ENCODE data around the gene M1AP.
A peak's percentile ranks its signal among the peaks of the same experiment; 100 is the strongest.

Gene M1AP

GRCh38 chr2:74516650-74517049 lies 131.5 kb downstream of the M1AP start:
- Histone ChIP-seq H3K36me3 (ENCODE audit: control insufficient read depth in 2 of 2, insufficient read depth in 2 of 2, low read length in 2 of 2) (peaks cover 0 to 2% of the 10 kb centered on the region in 2 donors), H3K27me3 (ENCODE audit: control insufficient read depth in 2 of 2, insufficient read depth in 2 of 2, low read length in 2 of 2) (peaks cover 42 to 46% of the 10 kb centered on the region in 2 donors), H3K4me1 (ENCODE audit: control insufficient read depth in 2 of 2, insufficient read depth in 2 of 2, low read length in 2 of 2) (peaks cover 6 to 8% of the 10 kb centered on the region in 2 donors), H3K27ac (ENCODE audit: low read depth in 2 of 2, low read length in 2 of 2) (no peak overlapping the region), H3K4me3 (ENCODE audit: low read length in 2 of 2) (no peak overlapping the region), H3K9me3 (ENCODE audit: control insufficient read depth in 2 of 2, low read length in 2 of 2) (no peaks in the 10 kb centered on the region), H3K9ac (ENCODE audit: low read depth in 1 of 2, low read length in 2 of 2) (no peak overlapping the region)

GRCh38 chr2:74515981-74516633 lies 132.0 kb downstream of the M1AP start:
- no peak overlapping the region for H3K9ac ChIP-seq (ENCODE audit: low read depth in 1 of 2, low read length in 2 of 2)
- peaks cover 47 to 51% of the 10 kb centered on the region in 2 donors for H3K27me3 ChIP-seq (ENCODE audit: control insufficient read depth in 2 of 2, insufficient read depth in 2 of 2, low read length in 2 of 2)
- no peak overlapping the region for H3K27ac ChIP-seq (ENCODE audit: low read depth in 2 of 2, low read length in 2 of 2)
- H3K9me3 ChIP-seq (ENCODE audit: control insufficient read depth in 2 of 2, low read length in 2 of 2): no peaks in the 10 kb centered on the region
- H3K4me3 ChIP-seq (ENCODE audit: low read length in 2 of 2): peak overlapping the region; percentile 7 to 44
- peaks cover 0 to 2% of the 10 kb centered on the region in 2 donors for H3K36me3 ChIP-seq (ENCODE audit: control insufficient read depth in 2 of 2, insufficient read depth in 2 of 2, low read length in 2 of 2)
- peaks cover 6 to 8% of the 10 kb centered on the region in 2 donors for H3K4me1 ChIP-seq (ENCODE audit: control insufficient read depth in 2 of 2, insufficient read depth in 2 of 2, low read length in 2 of 2)

GRCh38 chr2:74515271-74515980 lies 132.7 kb downstream of the M1AP start:
- H3K36me3 ChIP-seq (ENCODE audit: control insufficient read depth in 2 of 2, insufficient read depth in 2 of 2, low read length in 2 of 2): peaks cover 0 to 2% of the 10 kb centered on the region in 2 donors
- H3K27ac ChIP-seq (ENCODE audit: low read depth in 2 of 2, low read length in 2 of 2): no peak overlapping the region
- no peak overlapping the region for H3K9ac ChIP-seq (ENCODE audit: low read depth in 1 of 2, low read length in 2 of 2)
- peak overlapping the region in 1 of 2 donors; percentile 7 for H3K4me3 ChIP-seq (ENCODE audit: low read length in 2 of 2)
- peaks cover 52 to 57% of the 10 kb centered on the region in 2 donors for H3K27me3 ChIP-seq (ENCODE audit: control insufficient read depth in 2 of 2, insufficient read depth in 2 of 2, low read length in 2 of 2)
- peaks cover 6 to 8% of the 10 kb centered on the region in 2 donors for H3K4me1 ChIP-seq (ENCODE audit: control insufficient read depth in 2 of 2, insufficient read depth in 2 of 2, low read length in 2 of 2)
- H3K9me3 ChIP-seq (ENCODE audit: control insufficient read depth in 2 of 2, low read length in 2 of 2): no peaks in the 10 kb centered on the region

- H3K4me1 ChIP-seq (ENCODE audit: control insufficient read depth in 2 of 2, insufficient read depth in 2 of 2, low read length in 2 of 2): peaks cover 6 to 8% of the 10 kb centered on the region in 2 donors
- H3K36me3 ChIP-seq (ENCODE audit: control insufficient read depth in 2 of 2, insufficient read depth in 2 of 2, low read length in 2 of 2): peaks cover 0 to 2% of the 10 kb centered on the region in 2 donors
- H3K27ac ChIP-seq (ENCODE audit: low read depth in 2 of 2, low read length in 2 of 2): no peak within 1 kb of the TSS
- H3K4me3 ChIP-seq (ENCODE audit: low read length in 2 of 2): no peak within 1 kb of the TSS
- H3K27me3 ChIP-seq (ENCODE audit: control insufficient read depth in 2 of 2, insufficient read depth in 2 of 2, low read length in 2 of 2): peaks cover 58 to 62% of the 10 kb centered on the region in 2 donors
- H3K9me3 ChIP-seq (ENCODE audit: control insufficient read depth in 2 of 2, low read length in 2 of 2): no peaks in the 10 kb centered on the region
- H3K9ac ChIP-seq (ENCODE audit: low read depth in 1 of 2, low read length in 2 of 2): no peak within 1 kb of the TSS
Measured at GRCh38 chr2:74514368-74515270, 133.5 kb downstream of the M1AP start, which contains the start of gene TLX2. TSS of gene TLX2 (plus strand) at chr2:74514450. CDS start at chr2:74514807, 357 bp downstream.

GRCh38 chr2:74513605-74514367 lies 134.3 kb downstream of the M1AP start:
- Histone ChIP-seq H3K27me3 (ENCODE audit: control insufficient read depth in 2 of 2, insufficient read depth in 2 of 2, low read length in 2 of 2) (peaks cover 56 to 59% of the 10 kb centered on the region in 2 donors), H3K4me1 (ENCODE audit: control insufficient read depth in 2 of 2, insufficient read depth in 2 of 2, low read length in 2 of 2) (peaks cover 6 to 8% of the 10 kb centered on the region in 2 donors), H3K9ac (ENCODE audit: low read depth in 1 of 2, low read length in 2 of 2) (no peak overlapping the region), H3K27ac (ENCODE audit: low read depth in 2 of 2, low read length in 2 of 2) (no peak overlapping the region), H3K36me3 (ENCODE audit: control insufficient read depth in 2 of 2, insufficient read depth in 2 of 2, low read length in 2 of 2) (no peaks in the 10 kb centered on the region), H3K9me3 (ENCODE audit: control insufficient read depth in 2 of 2, low read length in 2 of 2) (no peaks in the 10 kb centered on the region), H3K4me3 (ENCODE audit: low read length in 2 of 2) (no peak overlapping the region)

GRCh38 chr2:74512744-74513604 lies 135.2 kb downstream of the M1AP start:
- Histone ChIP-seq H3K27ac (ENCODE audit: low read depth in 2 of 2, low read length in 2 of 2) (no peak overlapping the region), H3K27me3 (ENCODE audit: control insufficient read depth in 2 of 2, insufficient read depth in 2 of 2, low read length in 2 of 2) (peaks cover 49 to 59% of the 10 kb centered on the region in 2 donors), H3K4me3 (ENCODE audit: low read length in 2 of 2) (no peak overlapping the region), H3K4me1 (ENCODE audit: control insufficient read depth in 2 of 2, insufficient read depth in 2 of 2, low read length in 2 of 2) (peaks cover 6 to 13% of the 10 kb centered on the region in 2 donors), H3K9me3 (ENCODE audit: control insufficient read depth in 2 of 2, low read length in 2 of 2) (no peaks in the 10 kb centered on the region), H3K9ac (ENCODE audit: low read depth in 1 of 2, low read length in 2 of 2) (no peak overlapping the region), H3K36me3 (ENCODE audit: control insufficient read depth in 2 of 2, insufficient read depth in 2 of 2, low read length in 2 of 2) (no peaks in the 10 kb centered on the region)

GRCh38 chr2:74511104-74511989 lies 136.8 kb downstream of the M1AP start:
- H3K27me3 ChIP-seq (ENCODE audit: control insufficient read depth in 2 of 2, insufficient read depth in 2 of 2, low read length in 2 of 2): peaks cover 41 to 51% of the 10 kb centered on the region in 2 donors
- H3K4me1 ChIP-seq (ENCODE audit: control insufficient read depth in 2 of 2, insufficient read depth in 2 of 2, low read length in 2 of 2): peaks cover 12 to 20% of the 10 kb centered on the region in 2 donors
- no peaks in the 10 kb centered on the region for H3K9me3 ChIP-seq (ENCODE audit: control insufficient read depth in 2 of 2, low read length in 2 of 2)
- H3K4me3 ChIP-seq (ENCODE audit: low read length in 2 of 2): no peak overlapping the region
- H3K27ac ChIP-seq (ENCODE audit: low read depth in 2 of 2, low read length in 2 of 2): no peak overlapping the region
- H3K36me3 ChIP-seq (ENCODE audit: control insufficient read depth in 2 of 2, insufficient read depth in 2 of 2, low read length in 2 of 2): no peaks in the 10 kb centered on the region
- no peak overlapping the region for H3K9ac ChIP-seq (ENCODE audit: low read depth in 1 of 2, low read length in 2 of 2)

- H3K36me3 ChIP-seq (ENCODE audit: control insufficient read depth in 2 of 2, insufficient read depth in 2 of 2, low read length in 2 of 2): peaks cover 7 to 9% of the 10 kb centered on the region in 2 donors
- no peak overlapping the region for H3K27ac ChIP-seq (ENCODE audit: low read depth in 2 of 2, low read length in 2 of 2)
- H3K9ac ChIP-seq (ENCODE audit: low read depth in 1 of 2, low read length in 2 of 2): no peak overlapping the region
- no peak overlapping the region for H3K4me3 ChIP-seq (ENCODE audit: low read length in 2 of 2)
- H3K9me3 ChIP-seq (ENCODE audit: control insufficient read depth in 2 of 2, low read length in 2 of 2): no peaks in the 10 kb centered on the region
- peaks cover 13 to 28% of the 10 kb centered on the region in 2 donors for H3K4me1 ChIP-seq (ENCODE audit: control insufficient read depth in 2 of 2, insufficient read depth in 2 of 2, low read length in 2 of 2)
- peaks cover 37 to 46% of the 10 kb centered on the region in 2 donors for H3K27me3 ChIP-seq (ENCODE audit: control insufficient read depth in 2 of 2, insufficient read depth in 2 of 2, low read length in 2 of 2)
Measured at GRCh38 chr2:74510272-74510671, 137.9 kb downstream of the M1AP start.

Measured in mucosa of rectum (tissue), 2 donors.